DND-41 (cell line): ENCODE data around the gene LDLRAD2.

Experiments
- ATAC-seq: fragments of 200-7000 bp; cut with Tn5 transposase; 3 replicates; pipeline ENCODE4 v1.9.1; 2021; ENCODE audit warnings: low read depth; ENCODE audit not compliant: insufficient read depth
- DNase-seq: peaks from one replicate; pipeline ENCODE4 v3.0.0-alpha.2; 2020
- H2AFZ ChIP-seq: 2 replicates; pipeline ENCODE4 v1.6.0; 2012; ENCODE audit warnings: low read depth, low read length
- H3K27ac ChIP-seq: 2 replicates; pipeline ENCODE4 v1.5.1; 2012; ENCODE audit warnings: low read length, inconsistent platforms
- H3K27me3 ChIP-seq: fragments of 200-600 bp; sonication (generic); 2 replicates; pipeline ENCODE4 v1.6.0; 2012; ENCODE audit warnings: low read length, mild to moderate bottlenecking, inconsistent platforms; ENCODE audit not compliant: insufficient read depth, poor library complexity
- H3K36me3 ChIP-seq: 2 replicates; pipeline ENCODE4 v1.5.1; 2012; ENCODE audit warnings: low read length, inconsistent platforms; ENCODE audit not compliant: insufficient read depth
- H3K4me1 ChIP-seq: 2 replicates; pipeline ENCODE4 v1.5.1; 2012; ENCODE audit warnings: mild to moderate bottlenecking, low read length; ENCODE audit not compliant: insufficient read depth
- H3K4me2 ChIP-seq: 2 replicates; pipeline ENCODE4 v1.6.0; 2012; ENCODE audit warnings: mild to moderate bottlenecking, moderate library complexity, low read length, inconsistent platforms; ENCODE audit not compliant: insufficient read depth
- H3K4me3 ChIP-seq, 2 experiments: fragments of 200-600 bp in 1 of 2; shearing (Covaris generic) in 1 of 2; 2 replicates each; pipeline ENCODE4 v1.5.1; 2012 to 2016; ENCODE audit warnings: inconsistent platforms in 2 of 2, low read length in 2 of 2, mild to moderate bottlenecking in 2 of 2, low read depth in 1 of 2, moderate library complexity in 1 of 2
- H3K79me2 ChIP-seq: 2 replicates; pipeline ENCODE4 v1.6.0; 2012; ENCODE audit warnings: low read length, inconsistent platforms; ENCODE audit not compliant: insufficient read depth
- H3K9ac ChIP-seq: 2 replicates; pipeline ENCODE4 v1.6.0; 2012; ENCODE audit warnings: low read depth, mild to moderate bottlenecking, inconsistent platforms, low read length, moderate library complexity
- H3K9me3 ChIP-seq: 2 replicates; pipeline ENCODE4 v1.5.1; 2012; ENCODE audit warnings: low read length, moderate library complexity, mild to moderate bottlenecking, inconsistent platforms; ENCODE audit not compliant: insufficient read depth, severe bottlenecking
- H4K20me1 ChIP-seq: 2 replicates; pipeline ENCODE4 v1.6.0; 2012; ENCODE audit warnings: low read length; ENCODE audit not compliant: insufficient read depth
- CTCF ChIP-seq: IDR thresholded peaks from 2 replicates; pipeline ENCODE4 v1.5.1; 2012; ENCODE audit warnings: borderline replicate concordance, low read length, moderate library complexity, mild to moderate bottlenecking; ENCODE audit not compliant: poor library complexity, severe bottlenecking; ENCODE audit errors: extremely low read depth
- EZH2 ChIP-seq: IDR thresholded peaks from 3 replicates; pipeline ENCODE4 v1.6.1; 2012; ENCODE audit warnings: borderline replicate concordance, low read depth, mild to moderate bottlenecking, moderate library complexity, low read length, inconsistent platforms; ENCODE audit not compliant: severe bottlenecking

The LDLRAD2 gene

GRCh38 chr1:21859669-21860179 lies 47.7 kb downstream of the LDLRAD2 start:
- Histone ChIP-seq H3K9me3 (no peaks in the 10 kb centered on the region), H3K9ac (no peak overlapping the region), H2AFZ (no peak overlapping the region), H3K27me3 (no peaks in the 10 kb centered on the region), H3K4me1 (no peaks in the 10 kb centered on the region), H3K4me2 (no peak overlapping the region), H3K4me3 (no peak overlapping the region), H3K36me3 (no peaks in the 10 kb centered on the region), H3K79me2 (no peaks in the 10 kb centered on the region), H3K27ac (no peak overlapping the region), H4K20me1 (no peaks in the 10 kb centered on the region)
- DNase-seq, result no peak
- ATAC-seq, result no peak
- TF ChIP-seq CTCF, result no peak

GRCh38 chr1:21860971-21861370 lies 48.9 kb downstream of the LDLRAD2 start:
- H3K36me3 ChIP-seq, result no peaks in the 10 kb centered on the region
- TF ChIP-seq CTCF, result no peak
- TF ChIP-seq EZH2, result no peak

GRCh38 chr1:21861602-21862429 lies 49.8 kb downstream of the LDLRAD2 start:
- H3K9me3 ChIP-seq, result no peaks in the 10 kb centered on the region
- H3K9ac ChIP-seq, result no peak overlapping the region
- no peaks in the 10 kb centered on the region for H3K4me1 ChIP-seq
- no peaks in the 10 kb centered on the region for H4K20me1 ChIP-seq
- DNase-seq (no peak), ATAC-seq (no peak)
- no peak overlapping the region for H2AFZ ChIP-seq
- H3K27me3 ChIP-seq, result peaks cover 5% of the 10 kb centered on the region
- no peak for TF ChIP-seq EZH2
- no peak for TF ChIP-seq CTCF
- H3K79me2 ChIP-seq, result no peaks in the 10 kb centered on the region
- no peak overlapping the region for H3K4me3 ChIP-seq
- no peaks in the 10 kb centered on the region for H3K36me3 ChIP-seq
- no peak overlapping the region for H3K27ac ChIP-seq
- H3K4me2 ChIP-seq, result no peak overlapping the region

More at GRCh38 chr1:21860971-21861370, 48.9 kb downstream of the LDLRAD2 start:
- H3K27ac ChIP-seq, result no peak overlapping the region
- H3K27me3 ChIP-seq, result no peaks in the 10 kb centered on the region
- H3K9me3 ChIP-seq, result no peaks in the 10 kb centered on the region
- no peaks in the 10 kb centered on the region for H3K79me2 ChIP-seq
- H4K20me1 ChIP-seq, result no peaks in the 10 kb centered on the region
- no peak overlapping the region for H3K9ac ChIP-seq
- no peak overlapping the region for H2AFZ ChIP-seq
- no peak overlapping the region for H3K4me2 ChIP-seq
- no peak for ATAC-seq
- no peak overlapping the region for H3K4me3 ChIP-seq
- H3K4me1 ChIP-seq, result no peaks in the 10 kb centered on the region
- no peak for DNase-seq
